Measurements from ENCODE around the gene DCUN1D1. TPM values are rescaled to one million over a fixed set of nuclear protein-coding genes. Genes with fewer than 3 reads are reported as not detected.

The DCUN1D1 gene
- total and polyA plus RNA-seq, 10 of the 15 experiments (the other 5 are each of a cell fraction or from before 2014, with no cell fraction given): 19.8 to 47.4 (median 30.8) TPM

DNA sequence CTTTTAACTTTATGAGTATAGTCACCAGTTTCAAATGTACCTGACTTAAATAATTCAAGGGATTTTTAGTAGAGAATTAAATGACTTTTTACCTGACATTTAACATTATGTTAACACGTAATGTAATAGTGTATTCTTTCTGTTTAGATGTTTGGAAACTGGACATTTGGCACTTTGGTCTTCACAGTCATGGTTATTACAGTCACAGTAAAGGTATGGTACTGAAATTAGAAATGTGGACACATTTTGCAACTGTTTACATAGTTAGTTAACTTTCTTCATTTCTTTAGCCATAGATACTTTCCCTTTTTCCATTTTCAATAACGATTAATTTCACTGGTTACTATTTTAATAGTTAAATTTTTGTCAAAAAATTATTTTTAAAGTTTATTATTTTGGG, 83.8 kb downstream of the DCUN1D1 start:
- no peak for DNase-seq (ENCODE audit: low read depth, low spot score)
- H3K79me2 ChIP-seq (ENCODE audit: control insufficient read depth, insufficient read depth, low read length): no peaks in the 10 kb centered on the region
- no TSS peak for BruUV-seq (replicated peaks)
- 72% methylated on average over 2 of the region's 2 CpGs for WGBS (ENCODE audit: insufficient coverage, insufficient replicate concordance, low lambda C conversion rate, missing lambda C conversion rate)
- no peaks in the 10 kb centered on the region for H3K4me1 ChIP-seq (ENCODE audit: control insufficient read depth, insufficient read depth, low read length)
- in situ Hi-C loops (cut with MboI) (no loop called here), intact Hi-C loops (cut with micrococcal nuclease; ENCODE audit: unreplicated experiment) (no loop called here)
- H3K4me3 ChIP-seq: no peak overlapping the region
- CTCF ChIA-PET: no interaction called here
- SMC1A ChIA-PET (ENCODE audit: uncharacterized antibody, unreplicated experiment): interaction anchor here (0.6 to 1.0 kb wide), 2 partner anchors 13 to 303 kb away, joined by 3 read pairs; no protein-coding TSS in a partner anchor
- no peak for ATAC-seq
- H2AFZ ChIP-seq (ENCODE audit: control insufficient read depth, low read depth, low read length): no peak overlapping the region
- no peaks in the 10 kb centered on the region for H3K27me3 ChIP-seq (replicated peaks in 1 of 2; ENCODE audit: control insufficient read depth in 2 of 2, insufficient read depth in 2 of 2, low read length in 1 of 2)
- no peak for TF ChIP-seq KLF5 (IDR thresholded peaks at IDR 0.05; ENCODE audit: partially characterized antibody)
- TF ChIP-seq ZSCAN29 (IDR thresholded peaks at IDR 0.05): no peak
- TF ChIP-seq, protein P1, sequence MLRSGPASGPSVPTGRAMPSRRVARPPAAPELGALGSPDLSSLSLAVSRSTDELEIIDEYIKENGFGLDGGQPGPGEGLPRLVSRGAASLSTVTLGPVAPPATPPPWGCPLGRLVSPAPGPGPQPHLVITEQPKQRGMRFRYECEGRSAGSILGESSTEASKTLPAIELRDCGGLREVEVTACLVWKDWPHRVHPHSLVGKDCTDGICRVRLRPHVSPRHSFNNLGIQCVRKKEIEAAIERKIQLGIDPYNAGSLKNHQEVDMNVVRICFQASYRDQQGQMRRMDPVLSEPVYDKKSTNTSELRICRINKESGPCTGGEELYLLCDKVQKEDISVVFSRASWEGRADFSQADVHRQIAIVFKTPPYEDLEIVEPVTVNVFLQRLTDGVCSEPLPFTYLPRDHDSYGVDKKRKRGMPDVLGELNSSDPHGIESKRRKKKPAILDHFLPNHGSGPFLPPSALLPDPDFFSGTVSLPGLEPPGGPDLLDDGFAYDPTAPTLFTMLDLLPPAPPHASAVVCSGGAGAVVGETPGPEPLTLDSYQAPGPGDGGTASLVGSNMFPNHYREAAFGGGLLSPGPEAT (IDR thresholded peaks at IDR 0.05; ENCODE audit: low read depth): no peak
- FAIRE-seq: no peak
- H3K36me3 ChIP-seq (ENCODE audit: control insufficient read depth in 2 of 2, insufficient read depth in 2 of 2, low read length in 1 of 2): peaks cover 0 to 13% of the 10 kb centered on the region in 2 experiments; a peak in 3 of 4 replicates
- RAD21 ChIA-PET (ENCODE audit: unreplicated experiment): no interaction called here
- no peaks in the 10 kb centered on the region for H3K9me3 ChIP-seq (replicated peaks; ENCODE audit: control insufficient read depth, insufficient read depth, low read length)
- no peaks in the 10 kb centered on the region for H4K20me1 ChIP-seq (ENCODE audit: control insufficient read depth, insufficient read depth)
- H3K4me2 ChIP-seq (ENCODE audit: control insufficient read depth, insufficient read depth): no peak overlapping the region
- no peak overlapping the region for H3K27ac ChIP-seq (ENCODE audit: control insufficient read depth, insufficient read depth)
- no peak overlapping the region for H3K9ac ChIP-seq (ENCODE audit: control insufficient read depth, insufficient read depth, low read length)
- POLR2A ChIA-PET: no interaction called here

DNA sequence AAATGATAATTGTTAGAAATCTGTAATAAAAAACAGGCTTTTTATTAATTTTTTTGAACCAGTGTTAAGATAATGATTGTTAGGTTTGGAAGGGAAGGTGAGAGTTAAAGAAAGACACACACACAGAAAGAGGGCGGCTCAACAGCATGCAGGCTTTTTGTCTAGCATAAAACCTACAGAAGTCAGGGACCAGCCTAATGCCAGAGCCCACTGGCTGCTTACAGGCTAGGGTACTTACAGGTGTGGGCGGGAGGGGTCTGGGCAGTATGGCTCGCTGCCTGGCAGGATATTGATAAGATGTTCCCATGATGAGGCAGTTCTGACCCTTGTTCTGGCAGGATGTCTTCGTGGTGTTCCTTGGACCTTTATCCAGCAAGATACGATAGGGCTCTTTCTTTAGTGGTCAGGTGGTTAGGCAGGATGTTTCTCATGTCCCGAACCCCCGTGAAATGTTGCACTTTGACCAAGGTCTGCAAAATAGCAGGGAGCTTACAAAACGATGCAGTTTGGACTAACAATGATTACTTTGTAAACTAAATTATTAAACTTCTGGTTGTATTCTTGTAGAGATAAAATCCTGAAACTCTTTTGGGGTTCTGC, 84.7 kb downstream of the DCUN1D1 start:
- Histone ChIP-seq H3K27me3 (replicated peaks in 1 of 2; ENCODE audit: control insufficient read depth in 2 of 2, insufficient read depth in 2 of 2, low read length in 1 of 2) (no peaks in the 10 kb centered on the region), H3K4me1 (ENCODE audit: control insufficient read depth, insufficient read depth, low read length) (no peaks in the 10 kb centered on the region), H3K4me3 (no peak overlapping the region), H3K27ac (ENCODE audit: control insufficient read depth, insufficient read depth) (no peak overlapping the region), H4K20me1 (ENCODE audit: control insufficient read depth, insufficient read depth) (no peaks in the 10 kb centered on the region), H3K79me2 (ENCODE audit: control insufficient read depth, insufficient read depth, low read length) (no peaks in the 10 kb centered on the region), H3K9ac (ENCODE audit: control insufficient read depth, insufficient read depth, low read length) (no peak overlapping the region), H3K4me2 (ENCODE audit: control insufficient read depth, insufficient read depth) (no peak overlapping the region), H3K36me3 (ENCODE audit: control insufficient read depth in 2 of 2, insufficient read depth in 2 of 2, low read length in 1 of 2) (peaks cover 0 to 17% of the 10 kb centered on the region in 2 experiments), H2AFZ (ENCODE audit: control insufficient read depth, low read depth, low read length) (no peak overlapping the region), H3K9me3 (replicated peaks; ENCODE audit: control insufficient read depth, insufficient read depth, low read length) (no peaks in the 10 kb centered on the region)
- ATAC-seq (no peak), FAIRE-seq (no peak), DNase-seq (ENCODE audit: low read depth, low spot score) (no peak)
- RAD21 ChIA-PET (ENCODE audit: unreplicated experiment): no interaction called here
- CTCF ChIA-PET: interaction anchor here (2.0 kb wide), 1 partner anchor 9 kb away, joined by 7 read pairs; no protein-coding TSS in a partner anchor
- 94% methylated on average over 8 of the region's 8 CpGs for WGBS (ENCODE audit: insufficient coverage, insufficient replicate concordance, low lambda C conversion rate, missing lambda C conversion rate)
- in situ Hi-C loops (cut with MboI) (no loop called here), intact Hi-C loops (cut with micrococcal nuclease; ENCODE audit: unreplicated experiment) (no loop called here)
- SMC1A ChIA-PET (ENCODE audit: uncharacterized antibody, unreplicated experiment): interaction anchor here (0.8 kb wide), 1 partner anchor 150 kb away, joined by 3 read pairs; no protein-coding TSS in a partner anchor
- POLR2A ChIA-PET: no interaction called here
- BruUV-seq (replicated peaks): no TSS peak
- no peak for TF ChIP-seq NFIC (IDR thresholded peaks at IDR 0.05; ENCODE audit: low read depth, low read length)
- TF ChIP-seq ZNF207 (IDR thresholded peaks at IDR 0.05; ENCODE audit: borderline replicate concordance): no peak
- TF ChIP-seq ESRRA (IDR thresholded peaks at IDR 0.05; ENCODE audit: low read length): no peak
- TF ChIP-seq, protein P2, sequence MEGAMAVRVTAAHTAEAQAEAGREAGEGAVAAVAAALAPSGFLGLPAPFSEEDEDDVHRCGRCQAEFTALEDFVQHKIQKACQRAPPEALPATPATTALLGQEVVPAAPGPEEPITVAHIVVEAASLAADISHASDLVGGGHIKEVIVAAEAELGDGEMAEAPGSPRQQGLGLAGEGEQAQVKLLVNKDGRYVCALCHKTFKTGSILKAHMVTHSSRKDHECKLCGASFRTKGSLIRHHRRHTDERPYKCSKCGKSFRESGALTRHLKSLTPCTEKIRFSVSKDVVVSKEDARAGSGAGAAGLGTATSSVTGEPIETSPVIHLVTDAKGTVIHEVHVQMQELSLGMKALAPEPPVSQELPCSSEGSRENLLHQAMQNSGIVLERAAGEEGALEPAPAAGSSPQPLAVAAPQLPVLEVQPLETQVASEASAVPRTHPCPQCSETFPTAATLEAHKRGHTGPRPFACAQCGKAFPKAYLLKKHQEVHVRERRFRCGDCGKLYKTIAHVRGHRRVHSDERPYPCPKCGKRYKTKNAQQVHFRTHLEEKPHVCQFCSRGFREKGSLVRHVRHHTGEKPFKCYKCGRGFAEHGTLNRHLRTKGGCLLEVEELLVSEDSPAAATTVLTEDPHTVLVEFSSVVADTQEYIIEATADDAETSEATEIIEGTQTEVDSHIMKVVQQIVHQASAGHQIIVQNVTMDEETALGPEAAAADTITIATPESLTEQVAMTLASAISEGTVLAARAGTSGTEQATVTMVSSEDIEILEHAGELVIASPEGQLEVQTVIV (IDR thresholded peaks at IDR 0.05; ENCODE audit: borderline replicate concordance, partially characterized antibody): no peak
- TF ChIP-seq FOXM1 (IDR thresholded peaks at IDR 0.05; ENCODE audit: low read depth, low read length): no peak
- TF ChIP-seq EED (IDR thresholded peaks at IDR 0.05; ENCODE audit: low read depth): no peak
- TF ChIP-seq ZNF622 (IDR thresholded peaks at IDR 0.05): no peak
- TF ChIP-seq HDAC6 (IDR thresholded peaks at IDR 0.05; ENCODE audit: unreplicated experiment): no peak
- TF ChIP-seq, protein P3, sequence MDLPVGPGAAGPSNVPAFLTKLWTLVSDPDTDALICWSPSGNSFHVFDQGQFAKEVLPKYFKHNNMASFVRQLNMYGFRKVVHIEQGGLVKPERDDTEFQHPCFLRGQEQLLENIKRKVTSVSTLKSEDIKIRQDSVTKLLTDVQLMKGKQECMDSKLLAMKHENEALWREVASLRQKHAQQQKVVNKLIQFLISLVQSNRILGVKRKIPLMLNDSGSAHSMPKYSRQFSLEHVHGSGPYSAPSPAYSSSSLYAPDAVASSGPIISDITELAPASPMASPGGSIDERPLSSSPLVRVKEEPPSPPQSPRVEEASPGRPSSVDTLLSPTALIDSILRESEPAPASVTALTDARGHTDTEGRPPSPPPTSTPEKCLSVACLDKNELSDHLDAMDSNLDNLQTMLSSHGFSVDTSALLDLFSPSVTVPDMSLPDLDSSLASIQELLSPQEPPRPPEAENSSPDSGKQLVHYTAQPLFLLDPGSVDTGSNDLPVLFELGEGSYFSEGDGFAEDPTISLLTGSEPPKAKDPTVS (IDR thresholded peaks at IDR 0.05; ENCODE audit: low read depth, low read length): no peak
